Activated CD8-positive, alpha-beta memory T cell treated with anti-CD3 and anti-CD28 coated beads, Interleukin-2, amount 50 U/mL, for 48 hours (primary cell): ENCODE results near the gene FAM228A.

Experiments used
- DNase-seq: peaks from one replicate; pipeline ENCODE4 v3.0.0-alpha.2; 2020

Gene FAM228A

GRCh38 chr2:24231461-24231881, 56.6 kb downstream of the FAM228A start:
- DNase-seq = no peak

GRCh38 chr2:24233321-24233720, 58.5 kb downstream of the FAM228A start:
- no peak for DNase-seq

- no peak for DNase-seq
Measured at GRCh38 chr2:24237313-24237712, 62.5 kb downstream of the FAM228A start.

- no peak for DNase-seq
Measured at GRCh38 chr2:24238158-24238557, 63.3 kb downstream of the FAM228A start.

DNA sequence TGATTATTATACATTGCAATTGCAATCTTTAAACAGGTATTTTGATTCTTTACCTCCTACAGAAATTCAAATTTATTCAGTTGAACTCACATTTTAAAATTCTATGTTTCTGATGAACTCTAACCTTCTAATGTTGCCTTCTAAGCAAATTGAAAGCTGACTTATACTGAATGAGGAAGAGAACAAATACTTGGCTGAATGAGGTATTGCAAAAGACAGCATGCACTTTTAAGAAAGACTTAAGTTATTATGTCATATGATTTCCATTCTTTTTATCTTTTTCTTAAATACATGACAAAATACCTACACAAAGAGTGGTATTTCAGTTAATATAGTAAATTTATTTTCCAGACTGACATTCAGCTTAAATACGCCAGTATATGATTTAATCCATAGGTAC, 64.7 kb downstream of the FAM228A start:
- no peak for DNase-seq
